ENCODE measurements around the gene SPDYE4.

SPDYE4 gene

DNA sequence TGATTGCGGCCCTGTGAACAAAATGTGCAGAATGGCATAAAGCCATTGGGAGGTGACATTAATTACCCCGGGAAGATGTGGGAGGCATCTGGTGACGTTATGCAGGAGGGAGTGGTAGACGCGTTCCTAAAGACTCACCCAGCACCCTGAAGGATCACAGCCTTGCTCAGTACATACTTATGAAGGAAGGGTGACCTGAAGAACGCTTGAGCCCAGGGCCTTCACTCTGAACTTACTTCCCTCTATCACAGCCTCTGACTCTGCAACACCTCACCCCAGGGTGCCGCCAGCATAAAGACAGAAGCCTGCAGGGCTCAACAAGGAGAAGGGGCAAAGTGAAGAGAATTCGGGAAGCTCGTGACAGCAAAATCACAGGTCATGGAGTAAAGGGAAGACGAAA lies 31.4 kb upstream of the SPDYE4 start:
- no peak overlapping the region for H3K27ac ChIP-seq (ENCODE audit: low read depth, low read length)
- H4K20me1 ChIP-seq (ENCODE audit: control insufficient read depth, insufficient read depth, low read depth, low read length): no peaks in the 10 kb centered on the region
- H3K9me2 ChIP-seq (replicated peaks; ENCODE audit: control insufficient read depth, low read length): no peaks in the 10 kb centered on the region
- H3K79me2 ChIP-seq (ENCODE audit: control insufficient read depth, low read length): no peaks in the 10 kb centered on the region
- H3K9me3 ChIP-seq (ENCODE audit: control insufficient read depth, insufficient read depth, low read length): no peaks in the 10 kb centered on the region
- no peaks in the 10 kb centered on the region for H3K36me3 ChIP-seq (ENCODE audit: control insufficient read depth, low read length)
- no peak overlapping the region for H3K4me2 ChIP-seq (ENCODE audit: low read length)
- no peak overlapping the region for H3K4me3 ChIP-seq (ENCODE audit: low read length)
- H3K27me3 ChIP-seq (ENCODE audit: control insufficient read depth, low read length): peaks cover 13% of the 10 kb centered on the region
- H3F3A ChIP-seq (ENCODE audit: control insufficient read depth, insufficient read depth): no peaks in the 10 kb centered on the region
- TF ChIP-seq, protein P1, sequence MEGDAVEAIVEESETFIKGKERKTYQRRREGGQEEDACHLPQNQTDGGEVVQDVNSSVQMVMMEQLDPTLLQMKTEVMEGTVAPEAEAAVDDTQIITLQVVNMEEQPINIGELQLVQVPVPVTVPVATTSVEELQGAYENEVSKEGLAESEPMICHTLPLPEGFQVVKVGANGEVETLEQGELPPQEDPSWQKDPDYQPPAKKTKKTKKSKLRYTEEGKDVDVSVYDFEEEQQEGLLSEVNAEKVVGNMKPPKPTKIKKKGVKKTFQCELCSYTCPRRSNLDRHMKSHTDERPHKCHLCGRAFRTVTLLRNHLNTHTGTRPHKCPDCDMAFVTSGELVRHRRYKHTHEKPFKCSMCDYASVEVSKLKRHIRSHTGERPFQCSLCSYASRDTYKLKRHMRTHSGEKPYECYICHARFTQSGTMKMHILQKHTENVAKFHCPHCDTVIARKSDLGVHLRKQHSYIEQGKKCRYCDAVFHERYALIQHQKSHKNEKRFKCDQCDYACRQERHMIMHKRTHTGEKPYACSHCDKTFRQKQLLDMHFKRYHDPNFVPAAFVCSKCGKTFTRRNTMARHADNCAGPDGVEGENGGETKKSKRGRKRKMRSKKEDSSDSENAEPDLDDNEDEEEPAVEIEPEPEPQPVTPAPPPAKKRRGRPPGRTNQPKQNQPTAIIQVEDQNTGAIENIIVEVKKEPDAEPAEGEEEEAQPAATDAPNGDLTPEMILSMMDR (IDR thresholded peaks at IDR 0.05; ENCODE audit: low read depth, low read length, poor library complexity, severe bottlenecking): no peak
- no peak for TF ChIP-seq EZH2phosphoT487 (IDR thresholded peaks at IDR 0.05; ENCODE audit: borderline replicate concordance, low read length)
- no peaks in the 10 kb centered on the region for H3K4me1 ChIP-seq (ENCODE audit: control insufficient read depth, low read length)

GRCh38 chr17:8788998-8789397 lies 30.7 kb upstream of the SPDYE4 start:
- Histone ChIP-seq H3K9me2 (replicated peaks; ENCODE audit: control insufficient read depth, low read length) (no peaks in the 10 kb centered on the region), H3K4me3 (ENCODE audit: low read length) (no peak overlapping the region), H3F3A (ENCODE audit: control insufficient read depth, insufficient read depth) (no peaks in the 10 kb centered on the region), H3K9me3 (ENCODE audit: control insufficient read depth, insufficient read depth, low read length) (no peaks in the 10 kb centered on the region), H3K4me1 (ENCODE audit: control insufficient read depth, low read length) (no peaks in the 10 kb centered on the region), H3K27me3 (ENCODE audit: control insufficient read depth, low read length) (peaks cover 13% of the 10 kb centered on the region), H3K4me2 (ENCODE audit: low read length) (no peak overlapping the region), H3K27ac (ENCODE audit: low read depth, low read length) (no peak overlapping the region), H3K79me2 (ENCODE audit: control insufficient read depth, low read length) (no peaks in the 10 kb centered on the region), H4K20me1 (ENCODE audit: control insufficient read depth, insufficient read depth, low read depth, low read length) (no peaks in the 10 kb centered on the region), H3K36me3 (ENCODE audit: control insufficient read depth, low read length) (no peaks in the 10 kb centered on the region)
- no peak for TF ChIP-seq EZH2phosphoT487 (IDR thresholded peaks at IDR 0.05; ENCODE audit: borderline replicate concordance, low read length)
- TF ChIP-seq, protein P1 (IDR thresholded peaks at IDR 0.05; ENCODE audit: low read depth, low read length, poor library complexity, severe bottlenecking): no peak

- no peaks in the 10 kb centered on the region for H3K9me2 ChIP-seq (replicated peaks; ENCODE audit: control insufficient read depth, low read length)
- no peaks in the 10 kb centered on the region for H3F3A ChIP-seq (ENCODE audit: control insufficient read depth, insufficient read depth)
- H3K27me3 ChIP-seq (ENCODE audit: control insufficient read depth, low read length): peaks cover 13% of the 10 kb centered on the region
- no peaks in the 10 kb centered on the region for H3K4me1 ChIP-seq (ENCODE audit: control insufficient read depth, low read length)
- no peaks in the 10 kb centered on the region for H3K9me3 ChIP-seq (ENCODE audit: control insufficient read depth, insufficient read depth, low read length)
- H3K4me3 ChIP-seq (ENCODE audit: low read length): no peak overlapping the region
- no peak overlapping the region for H3K4me2 ChIP-seq (ENCODE audit: low read length)
- no peaks in the 10 kb centered on the region for H3K79me2 ChIP-seq (ENCODE audit: control insufficient read depth, low read length)
- TF ChIP-seq, protein P1 (IDR thresholded peaks at IDR 0.05; ENCODE audit: low read depth, low read length, poor library complexity, severe bottlenecking): peak; percentile 83
- no peak for TF ChIP-seq EZH2phosphoT487 (IDR thresholded peaks at IDR 0.05; ENCODE audit: borderline replicate concordance, low read length)
- no peak overlapping the region for H3K27ac ChIP-seq (ENCODE audit: low read depth, low read length)
- H4K20me1 ChIP-seq (ENCODE audit: control insufficient read depth, insufficient read depth, low read depth, low read length): no peaks in the 10 kb centered on the region
- no peaks in the 10 kb centered on the region for H3K36me3 ChIP-seq (ENCODE audit: control insufficient read depth, low read length)
Measured at GRCh38 chr17:8785547-8786413, 27.4 kb upstream of the SPDYE4 start.

Measured in DOHH2 (cell line).